ENCODE results near the gene NUPR1. TPM values are rescaled to one million over a fixed set of nuclear protein-coding genes. Genes with fewer than 3 reads are reported as not detected.

Gene NUPR1
- total and polyA plus RNA-seq, 2 of the 13 experiments (the other 11 are each of a cell fraction or from before 2014, with no cell fraction given), result 18.0 to 25.6 TPM

DNA sequence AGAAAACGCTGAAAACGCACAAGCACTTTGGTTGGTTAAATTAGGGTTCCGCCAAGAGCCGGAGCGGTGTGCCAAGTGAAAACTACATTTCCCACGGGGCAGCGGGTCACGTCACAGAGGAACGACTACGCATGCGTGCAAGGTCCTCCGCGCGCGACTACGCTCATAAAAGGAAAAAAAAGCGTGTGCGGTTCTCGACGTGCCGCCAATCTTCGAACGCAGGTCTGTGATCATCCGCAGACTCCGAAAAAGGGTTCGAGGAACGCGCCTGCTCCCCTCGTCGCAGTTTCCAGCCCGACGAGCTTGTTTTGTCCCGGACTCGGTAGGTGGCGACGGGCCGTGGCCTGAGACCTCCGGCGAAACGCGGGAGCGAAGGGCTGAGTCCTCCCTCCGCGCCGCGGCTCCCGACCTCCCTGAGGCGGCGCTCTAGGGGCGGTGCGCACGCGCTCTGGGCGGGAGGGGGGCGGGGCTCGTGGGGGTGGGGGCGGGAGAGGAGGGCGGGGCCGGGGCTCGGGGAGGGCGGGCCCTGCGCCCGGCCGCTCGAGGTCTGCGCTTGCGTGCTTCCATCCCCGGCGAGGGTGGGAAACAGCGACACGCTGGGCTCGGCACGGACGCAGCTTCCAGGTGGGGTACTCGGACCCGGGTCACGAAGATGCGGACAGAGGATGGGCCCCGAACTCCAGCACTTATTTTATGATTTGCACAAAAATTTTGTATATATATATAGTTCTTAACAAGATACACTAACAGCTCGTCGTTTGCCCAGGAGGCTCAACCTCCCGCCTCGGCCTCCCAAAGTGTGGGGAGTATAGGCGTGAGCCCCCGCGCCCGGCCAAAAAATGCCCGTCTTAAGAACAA lies 15.2 kb upstream of the NUPR1 start, which contains the start of gene SGF29 (continued):
- TF ChIP-seq, protein P1, sequence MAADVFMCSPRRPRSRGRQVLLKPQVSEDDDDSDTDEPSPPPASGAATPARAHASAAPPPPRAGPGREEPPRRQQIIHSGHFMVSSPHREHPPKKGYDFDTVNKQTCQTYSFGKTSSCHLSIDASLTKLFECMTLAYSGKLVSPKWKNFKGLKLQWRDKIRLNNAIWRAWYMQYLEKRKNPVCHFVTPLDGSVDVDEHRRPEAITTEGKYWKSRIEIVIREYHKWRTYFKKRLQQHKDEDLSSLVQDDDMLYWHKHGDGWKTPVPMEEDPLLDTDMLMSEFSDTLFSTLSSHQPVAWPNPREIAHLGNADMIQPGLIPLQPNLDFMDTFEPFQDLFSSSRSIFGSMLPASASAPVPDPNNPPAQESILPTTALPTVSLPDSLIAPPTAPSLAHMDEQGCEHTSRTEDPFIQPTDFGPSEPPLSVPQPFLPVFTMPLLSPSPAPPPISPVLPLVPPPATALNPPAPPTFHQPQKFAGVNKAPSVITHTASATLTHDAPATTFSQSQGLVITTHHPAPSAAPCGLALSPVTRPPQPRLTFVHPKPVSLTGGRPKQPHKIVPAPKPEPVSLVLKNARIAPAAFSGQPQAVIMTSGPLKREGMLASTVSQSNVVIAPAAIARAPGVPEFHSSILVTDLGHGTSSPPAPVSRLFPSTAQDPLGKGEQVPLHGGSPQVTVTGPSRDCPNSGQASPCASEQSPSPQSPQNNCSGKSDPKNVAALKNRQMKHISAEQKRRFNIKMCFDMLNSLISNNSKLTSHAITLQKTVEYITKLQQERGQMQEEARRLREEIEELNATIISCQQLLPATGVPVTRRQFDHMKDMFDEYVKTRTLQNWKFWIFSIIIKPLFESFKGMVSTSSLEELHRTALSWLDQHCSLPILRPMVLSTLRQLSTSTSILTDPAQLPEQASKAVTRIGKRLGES (CRISPR knock-in tag; IDR thresholded peaks at IDR 0.05; ENCODE audit: borderline replicate concordance), result peak; percentile 65; the same call in 1 of the 2 replicates
- TF ChIP-seq SMC3 (IDR thresholded peaks at IDR 0.05; ENCODE audit: low read length), result no peak
- TF ChIP-seq, protein P2, sequence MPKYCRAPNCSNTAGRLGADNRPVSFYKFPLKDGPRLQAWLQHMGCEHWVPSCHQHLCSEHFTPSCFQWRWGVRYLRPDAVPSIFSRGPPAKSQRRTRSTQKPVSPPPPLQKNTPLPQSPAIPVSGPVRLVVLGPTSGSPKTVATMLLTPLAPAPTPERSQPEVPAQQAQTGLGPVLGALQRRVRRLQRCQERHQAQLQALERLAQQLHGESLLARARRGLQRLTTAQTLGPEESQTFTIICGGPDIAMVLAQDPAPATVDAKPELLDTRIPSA (CRISPR knock-in tag; IDR thresholded peaks at IDR 0.05; ENCODE audit: borderline replicate concordance), result 0 out of 2 replicates have a peak, but pooled peaks have one; percentile 69
- TF ChIP-seq REPIN1 (CRISPR knock-in tag; IDR thresholded peaks at IDR 0.05; ENCODE audit: borderline replicate concordance, low read depth), result peak; percentile 97
- TF ChIP-seq, protein P3, sequence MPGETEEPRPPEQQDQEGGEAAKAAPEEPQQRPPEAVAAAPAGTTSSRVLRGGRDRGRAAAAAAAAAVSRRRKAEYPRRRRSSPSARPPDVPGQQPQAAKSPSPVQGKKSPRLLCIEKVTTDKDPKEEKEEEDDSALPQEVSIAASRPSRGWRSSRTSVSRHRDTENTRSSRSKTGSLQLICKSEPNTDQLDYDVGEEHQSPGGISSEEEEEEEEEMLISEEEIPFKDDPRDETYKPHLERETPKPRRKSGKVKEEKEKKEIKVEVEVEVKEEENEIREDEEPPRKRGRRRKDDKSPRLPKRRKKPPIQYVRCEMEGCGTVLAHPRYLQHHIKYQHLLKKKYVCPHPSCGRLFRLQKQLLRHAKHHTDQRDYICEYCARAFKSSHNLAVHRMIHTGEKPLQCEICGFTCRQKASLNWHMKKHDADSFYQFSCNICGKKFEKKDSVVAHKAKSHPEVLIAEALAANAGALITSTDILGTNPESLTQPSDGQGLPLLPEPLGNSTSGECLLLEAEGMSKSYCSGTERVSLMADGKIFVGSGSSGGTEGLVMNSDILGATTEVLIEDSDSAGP (CRISPR knock-in tag; IDR thresholded peaks at IDR 0.05; ENCODE audit: borderline replicate concordance), result peak; percentile 96
- TF ChIP-seq SCMH1 (CRISPR knock-in tag; IDR thresholded peaks at IDR 0.05; ENCODE audit: borderline replicate concordance), result no peak
- no peak for TF ChIP-seq ZNF10 (CRISPR knock-in tag; IDR thresholded peaks at IDR 0.05; ENCODE audit: borderline replicate concordance, low read depth)
- TF ChIP-seq RFXAP (CRISPR knock-in tag; IDR thresholded peaks at IDR 0.05; ENCODE audit: borderline replicate concordance), result peak; percentile 83
- TF ChIP-seq HOXA5 (CRISPR knock-in tag; IDR thresholded peaks at IDR 0.05), result peak; percentile 80
- no peak for TF ChIP-seq MATR3 (CRISPR knock-in tag; IDR thresholded peaks at IDR 0.05)
- TF ChIP-seq LCORL (IDR thresholded peaks at IDR 0.05), result no peak
- TF ChIP-seq LCORL (CRISPR knock-in tag; IDR thresholded peaks at IDR 0.05), result peak; percentile 62; the same call in 1 of the 2 replicates
- peak; percentile 81; the same call in 1 of the 2 replicates for TF ChIP-seq ELF3 (CRISPR knock-in tag; IDR thresholded peaks at IDR 0.05)
- TF ChIP-seq TEAD3 (CRISPR knock-in tag; optimal IDR thresholded peaks at IDR 0.05; ENCODE audit: borderline replicate concordance), result peak; percentile 71
- TF ChIP-seq SAFB2 (CRISPR knock-in tag; IDR thresholded peaks at IDR 0.05; ENCODE audit: borderline replicate concordance, low read depth), result no peak; the same call in 1 of the 2 replicates
- peak; percentile 83; the same call in 1 of the 2 replicates for TF ChIP-seq ZBTB8A (CRISPR knock-in tag; IDR thresholded peaks at IDR 0.05; ENCODE audit: borderline replicate concordance, low read depth)
- TF ChIP-seq, protein P4, sequence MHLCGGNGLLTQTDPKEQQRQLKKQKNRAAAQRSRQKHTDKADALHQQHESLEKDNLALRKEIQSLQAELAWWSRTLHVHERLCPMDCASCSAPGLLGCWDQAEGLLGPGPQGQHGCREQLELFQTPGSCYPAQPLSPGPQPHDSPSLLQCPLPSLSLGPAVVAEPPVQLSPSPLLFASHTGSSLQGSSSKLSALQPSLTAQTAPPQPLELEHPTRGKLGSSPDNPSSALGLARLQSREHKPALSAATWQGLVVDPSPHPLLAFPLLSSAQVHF (CRISPR knock-in tag; IDR thresholded peaks at IDR 0.05), result no peak
- TF ChIP-seq, protein P5, sequence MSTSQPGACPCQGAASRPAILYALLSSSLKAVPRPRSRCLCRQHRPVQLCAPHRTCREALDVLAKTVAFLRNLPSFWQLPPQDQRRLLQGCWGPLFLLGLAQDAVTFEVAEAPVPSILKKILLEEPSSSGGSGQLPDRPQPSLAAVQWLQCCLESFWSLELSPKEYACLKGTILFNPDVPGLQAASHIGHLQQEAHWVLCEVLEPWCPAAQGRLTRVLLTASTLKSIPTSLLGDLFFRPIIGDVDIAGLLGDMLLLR (CRISPR knock-in tag; IDR thresholded peaks at IDR 0.05), result peak; percentile 91
- TF ChIP-seq, protein P6, sequence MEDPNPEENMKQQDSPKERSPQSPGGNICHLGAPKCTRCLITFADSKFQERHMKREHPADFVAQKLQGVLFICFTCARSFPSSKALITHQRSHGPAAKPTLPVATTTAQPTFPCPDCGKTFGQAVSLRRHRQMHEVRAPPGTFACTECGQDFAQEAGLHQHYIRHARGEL (CRISPR knock-in tag; IDR thresholded peaks at IDR 0.05), result no peak
- peak; percentile 76 for TF ChIP-seq ZKSCAN8 (CRISPR knock-in tag; IDR thresholded peaks at IDR 0.05; ENCODE audit: borderline replicate concordance)
- peak; percentile 89 for TF ChIP-seq CREB1 (IDR thresholded peaks at IDR 0.05)
- TF ChIP-seq CREB1 (CRISPR knock-in tag; IDR thresholded peaks at IDR 0.05), result peak; percentile 96
- no peak; the same call in none of the 2 replicates for TF ChIP-seq ZNF256 (CRISPR knock-in tag; conservative IDR thresholded peaks at IDR 0.05)
